ENCODE results near the gene NCK1.

DNA sequence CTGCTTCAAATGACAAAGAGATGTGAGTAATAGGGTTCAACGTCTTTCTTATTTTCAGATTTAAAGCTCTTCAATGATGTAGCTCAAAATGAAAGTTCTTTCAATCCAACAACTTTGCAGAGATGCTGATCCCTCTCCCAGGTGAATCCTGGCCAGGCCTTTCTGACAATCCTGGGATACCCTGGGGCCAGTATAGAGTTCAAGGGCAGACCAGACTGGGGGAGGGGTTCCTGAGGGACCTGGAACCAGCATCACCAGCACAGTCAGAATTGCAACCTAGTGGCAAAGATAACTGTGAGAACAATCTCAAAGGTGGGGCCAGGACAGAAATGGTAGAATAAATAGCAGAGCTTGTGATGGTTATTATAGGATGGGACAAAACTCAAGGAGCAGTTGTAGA, 19.7 kb upstream of the NCK1 start:
- TF ChIP-seq POLR2A (IDR thresholded peaks at IDR 0.05; ENCODE audit: low read depth, low read length) (no peak), POLR2AphosphoS5 (IDR thresholded peaks at IDR 0.05; ENCODE audit: low read depth, low read length) (no peak), TAF1 (IDR thresholded peaks at IDR 0.05; ENCODE audit: borderline replicate concordance, low read depth, low read length) (no peak)

Data from GM12892 (cell line).